Breast epithelium (tissue), 4 donors: ENCODE data around the gene RNU5D-1. TPM values are rescaled to one million over a fixed set of nuclear protein-coding genes. Genes with fewer than 3 reads are reported as not detected.
A peak's percentile ranks its signal among the peaks of the same experiment; 100 is the strongest.

Source experiments
- DNase-seq, 2 donors: peaks; one replicate each; pipeline ENCODE4 v3.0.0-alpha.2; 2019; ENCODE audit warnings: low spot score in 2 of 2
- H3K27ac ChIP-seq, 2 donors: fragments of 200-600 bp; sonication (generic) in 1 of 2; one replicate each; pipeline ENCODE4 v1.5.1; 2016 to 2019; ENCODE audit warnings: mild to moderate bottlenecking in 1 of 2
- H3K27me3 ChIP-seq, 2 donors: fragments of 200-600 bp; sonication (generic) in 1 of 2; one replicate each; pipeline versions ENCODE4 v1.5.1 to v1.6.0; 2017 to 2019; ENCODE audit warnings: control low read depth in 1 of 2, mild to moderate bottlenecking in 1 of 2
- H3K36me3 ChIP-seq: fragments of 200-600 bp; one replicate; pipeline ENCODE4 v1.5.1; 2019
- H3K4me1 ChIP-seq, 2 donors: fragments of 200-600 bp; sonication (generic); one replicate each; pipeline ENCODE4 v1.5.1; 2016 to 2019; ENCODE audit warnings: control low read depth in 1 of 2
- H3K4me3 ChIP-seq, 3 donors: fragments of 200-600 bp; sonication (generic); 1 replicate in 2 of 3; 2 replicates in 1 of 3; pipeline ENCODE4 v1.5.1; 2016 to 2019; ENCODE audit warnings: mild to moderate bottlenecking in 3 of 3, moderate library complexity in 2 of 3
- H3K9me3 ChIP-seq, 2 donors: fragments of 200-600 bp; sonication (generic) in 1 of 2; one replicate each; pipeline ENCODE4 v1.5.1; 2016 to 2019; ENCODE audit warnings: control low read depth in 1 of 2
- POLR2A ChIP-seq: fragments of 450-650 bp; IDR thresholded peaks from one replicate; pipeline ENCODE4 v1.6.1; 2016; ENCODE audit warnings: antibody characterized with exemption, mild to moderate bottlenecking, moderate library complexity
- POLR2AphosphoS5 ChIP-seq, 3 donors: sonication (generic); formaldehyde crosslinking; IDR thresholded peaks; one replicate each; pipeline ENCODE4 v1.6.1; 2017; ENCODE audit warnings: antibody characterized with exemption in 3 of 3
- intact Hi-C: fragments of 100-400 bp; cut with DNase I; formaldehyde crosslinking; loops from one replicate; pipeline ENCODE4 v1.15.1; 2023; ENCODE audit warnings: low total_unique reads
- total RNA-seq, 3 donors: library from RNA; depleted of rRNA; stranded (reverse); fragments of >200 nt; gene quantifications; one replicate each; pipeline ENCODE4 v1.1.0, GENCODE V29; 2016
- TF ChIP-seq, protein P1 (sequence below), 3 donors: fragments of 450-650 bp; IDR thresholded peaks; one replicate each; pipeline ENCODE4 v1.5.1; 2016 to 2017; ENCODE audit warnings: antibody characterized with exemption in 3 of 3, mild to moderate bottlenecking in 3 of 3, moderate library complexity in 3 of 3

The RNU5D-1 gene
- not detected for total RNA-seq

DNA sequence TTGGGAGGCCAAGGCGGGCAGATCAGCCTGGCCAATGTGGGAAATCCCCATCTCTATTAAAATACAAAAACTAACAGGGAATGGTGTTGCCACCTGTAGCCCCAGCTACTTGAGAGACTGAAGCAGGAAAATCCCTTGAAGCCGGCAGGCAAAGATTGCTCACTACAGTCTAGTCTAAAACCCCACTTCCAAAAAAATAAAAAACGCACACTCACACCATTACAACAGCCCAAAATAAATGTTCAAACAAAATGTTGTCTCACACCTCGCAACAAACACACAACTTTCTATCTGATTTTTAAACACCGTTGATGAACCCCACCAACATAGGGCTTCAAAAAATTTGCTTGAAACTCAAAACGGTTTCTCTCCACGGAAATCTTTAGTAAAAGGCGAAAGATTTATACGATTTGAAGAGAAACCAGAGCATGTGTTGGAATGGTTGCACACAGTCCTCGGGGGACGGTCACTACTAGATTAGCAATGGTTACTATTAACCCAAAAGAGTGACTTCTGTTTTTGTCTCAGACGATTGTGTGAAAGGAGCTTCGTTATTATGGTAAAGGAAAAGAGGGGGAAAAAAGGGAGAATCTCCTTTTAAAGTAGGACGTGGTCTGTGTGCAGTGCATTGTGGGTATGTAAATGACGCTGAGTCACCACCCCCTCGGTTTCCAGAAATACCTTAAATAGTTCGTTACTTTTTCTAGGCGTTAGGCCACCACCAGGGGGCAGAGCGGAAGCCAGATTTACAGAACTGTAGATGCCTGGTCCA, at the start of gene RNU5D-1:
TSS of gene RNU5D-1 (minus strand) at position 430 of the 772 bp plus-strand sequence.
- Histone ChIP-seq H3K4me1 (no peaks in the 10 kb centered on the region), H3K4me3 (peak within 1 kb of the TSS in 2 of 3 donors; percentile 25 to 46), H3K36me3 (no peaks in the 10 kb centered on the region), H3K27me3 (no peaks in the 10 kb centered on the region), H3K9me3 (no peaks in the 10 kb centered on the region), H3K27ac (peak within 1 kb of the TSS; percentile 87 to 91)
- DNase-seq: peak; percentile 92 to 93
- intact Hi-C loops: no loop called here
- TF ChIP-seq POLR2AphosphoS5 (IDR thresholded peaks at IDR 0.05) (peak; percentile 11 to 99 (median 92)), POLR2A (peak; percentile 95)
- TF ChIP-seq, protein P1, sequence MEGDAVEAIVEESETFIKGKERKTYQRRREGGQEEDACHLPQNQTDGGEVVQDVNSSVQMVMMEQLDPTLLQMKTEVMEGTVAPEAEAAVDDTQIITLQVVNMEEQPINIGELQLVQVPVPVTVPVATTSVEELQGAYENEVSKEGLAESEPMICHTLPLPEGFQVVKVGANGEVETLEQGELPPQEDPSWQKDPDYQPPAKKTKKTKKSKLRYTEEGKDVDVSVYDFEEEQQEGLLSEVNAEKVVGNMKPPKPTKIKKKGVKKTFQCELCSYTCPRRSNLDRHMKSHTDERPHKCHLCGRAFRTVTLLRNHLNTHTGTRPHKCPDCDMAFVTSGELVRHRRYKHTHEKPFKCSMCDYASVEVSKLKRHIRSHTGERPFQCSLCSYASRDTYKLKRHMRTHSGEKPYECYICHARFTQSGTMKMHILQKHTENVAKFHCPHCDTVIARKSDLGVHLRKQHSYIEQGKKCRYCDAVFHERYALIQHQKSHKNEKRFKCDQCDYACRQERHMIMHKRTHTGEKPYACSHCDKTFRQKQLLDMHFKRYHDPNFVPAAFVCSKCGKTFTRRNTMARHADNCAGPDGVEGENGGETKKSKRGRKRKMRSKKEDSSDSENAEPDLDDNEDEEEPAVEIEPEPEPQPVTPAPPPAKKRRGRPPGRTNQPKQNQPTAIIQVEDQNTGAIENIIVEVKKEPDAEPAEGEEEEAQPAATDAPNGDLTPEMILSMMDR (IDR thresholded peaks at IDR 0.05): peak; percentile 78 to 92 (median 89)

DNA sequence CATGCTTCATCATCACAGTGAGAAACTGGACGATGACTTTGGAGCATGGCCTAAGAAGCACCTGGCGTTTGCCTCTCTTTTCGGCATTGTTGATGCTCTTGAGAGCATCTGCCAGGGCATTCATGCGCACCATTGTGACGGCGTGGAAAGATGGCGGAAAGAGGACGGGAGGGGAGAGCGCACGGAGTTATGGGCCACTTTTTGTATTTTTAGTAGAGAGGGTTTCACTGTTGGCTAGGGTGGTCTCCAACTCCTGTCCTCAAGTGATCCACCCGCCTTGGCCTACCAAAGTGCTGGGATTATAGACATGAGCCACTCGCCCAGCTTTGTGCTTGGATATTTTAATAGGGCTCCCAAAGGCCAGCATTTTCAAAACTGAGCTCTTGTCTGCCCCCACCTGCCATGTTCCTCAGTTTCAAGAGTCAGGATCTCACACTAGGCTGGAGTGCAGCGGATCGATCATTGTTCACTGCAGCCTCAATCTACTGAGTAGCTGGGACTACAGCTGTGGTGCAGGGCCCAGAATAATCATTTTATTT, 49.7 kb upstream of the RNU5D-1 start:
- H3K27ac ChIP-seq: no peak overlapping the region
- TF ChIP-seq, protein P1 (IDR thresholded peaks at IDR 0.05): no peak
- TF ChIP-seq POLR2AphosphoS5 (IDR thresholded peaks at IDR 0.05): no peak
- no peak for TF ChIP-seq POLR2A
- intact Hi-C loops: no loop called here

DNA sequence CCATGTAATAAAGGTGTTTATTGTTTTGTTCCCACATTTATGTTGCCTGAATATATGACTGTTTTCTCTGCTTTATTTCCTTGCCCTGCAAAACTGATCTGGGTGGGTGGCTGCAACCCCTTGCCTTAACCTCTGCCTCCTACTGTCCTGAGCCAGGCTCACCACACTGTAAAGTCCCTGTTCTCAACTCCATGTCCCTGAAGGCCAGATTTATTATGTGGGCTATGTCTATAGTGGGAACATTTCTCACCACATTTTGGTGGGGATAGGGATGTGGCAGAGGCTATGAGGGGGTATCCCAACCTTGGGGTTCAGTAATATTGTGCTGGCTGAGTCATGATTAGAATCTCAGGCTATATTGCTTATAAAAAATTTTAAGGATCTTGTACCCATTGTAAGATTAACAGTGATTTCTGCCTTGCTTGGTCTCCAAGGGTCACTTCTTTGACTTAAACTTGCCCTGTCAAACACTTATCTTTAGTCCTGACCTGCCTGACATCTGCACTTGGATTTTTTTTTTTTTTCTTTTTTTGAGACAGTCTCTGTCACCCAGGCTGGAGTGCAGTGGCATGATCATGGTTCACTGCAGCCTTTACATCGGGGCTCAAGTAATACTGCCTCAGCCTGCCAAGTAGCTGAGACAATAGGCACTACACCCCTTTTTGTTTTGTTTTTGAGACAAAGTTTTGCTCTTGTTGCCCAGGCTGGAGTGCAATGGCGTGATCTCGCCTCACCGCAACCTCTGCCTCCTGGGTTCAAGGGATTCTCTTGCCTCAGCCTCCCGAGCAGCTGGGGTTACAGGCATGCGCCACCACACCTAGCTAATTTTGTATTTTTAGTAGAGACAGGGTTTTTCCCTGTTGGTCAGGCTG, 48.0 kb upstream of the RNU5D-1 start:
- H3K27me3 ChIP-seq: no peaks in the 10 kb centered on the region
- no peaks in the 10 kb centered on the region for H3K9me3 ChIP-seq
- no peaks in the 10 kb centered on the region for H3K36me3 ChIP-seq
- DNase-seq: no peak
- H3K27ac ChIP-seq: no peak overlapping the region
- H3K4me3 ChIP-seq: no peak overlapping the region
- peaks cover 0 to 9% of the 10 kb centered on the region in 2 donors for H3K4me1 ChIP-seq
- intact Hi-C loops: no loop called here
- TF ChIP-seq POLR2A (no peak), POLR2AphosphoS5 (IDR thresholded peaks at IDR 0.05) (no peak)
- TF ChIP-seq, protein P1 (IDR thresholded peaks at IDR 0.05): no peak

More for the DNA sequence above, 49.7 kb upstream of the RNU5D-1 start:
- DNase-seq: no peak
- Histone ChIP-seq H3K4me3 (no peak overlapping the region), H3K9me3 (no peaks in the 10 kb centered on the region), H3K27me3 (no peaks in the 10 kb centered on the region), H3K36me3 (no peaks in the 10 kb centered on the region), H3K4me1 (peaks cover 0 to 13% of the 10 kb centered on the region in 2 donors)

DNA sequence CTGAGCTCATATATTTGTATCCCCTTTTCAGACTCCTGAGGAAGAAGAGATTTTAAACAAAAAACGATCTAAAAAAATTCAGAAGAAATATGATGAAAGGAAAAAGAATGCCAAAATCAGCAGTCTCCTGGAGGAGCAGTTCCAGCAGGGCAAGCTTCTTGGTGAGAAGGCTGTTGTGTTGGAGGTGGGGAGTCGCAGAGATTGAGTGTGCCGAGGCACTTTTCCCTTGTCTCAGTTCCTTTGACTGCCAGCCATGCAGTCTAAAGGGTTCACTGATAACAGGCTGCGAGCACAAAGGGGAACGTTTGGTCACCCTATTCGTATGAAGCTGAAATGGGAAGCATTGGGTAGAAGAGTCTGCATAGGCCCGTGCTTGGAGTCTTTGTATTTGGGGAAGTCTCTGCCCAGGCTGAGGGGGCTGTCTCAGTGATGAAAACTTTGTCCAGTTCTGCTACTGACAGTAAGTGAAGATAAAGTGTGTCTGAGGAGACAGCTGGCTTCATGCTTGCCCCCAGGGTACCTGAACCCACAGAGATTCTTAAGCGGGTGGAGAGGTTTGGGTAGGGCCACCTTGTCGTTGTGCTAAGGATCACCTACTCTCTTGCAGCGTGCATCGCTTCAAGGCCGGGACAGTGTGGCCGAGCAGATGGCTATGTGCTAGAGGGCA, 47.1 kb upstream of the RNU5D-1 start:
- peak overlapping the region in 1 of 3 donors; percentile 85 for H3K4me3 ChIP-seq
- H3K27ac ChIP-seq: peak overlapping the region; percentile 45 to 96
- no peaks in the 10 kb centered on the region for H3K36me3 ChIP-seq
- H3K9me3 ChIP-seq: no peaks in the 10 kb centered on the region
- DNase-seq: no peak
- peaks cover 0 to 5% of the 10 kb centered on the region in 2 donors for H3K4me1 ChIP-seq
- TF ChIP-seq POLR2AphosphoS5 (IDR thresholded peaks at IDR 0.05) (no peak), POLR2A (no peak)
- TF ChIP-seq, protein P1 (IDR thresholded peaks at IDR 0.05): no peak
- H3K27me3 ChIP-seq: no peaks in the 10 kb centered on the region
- intact Hi-C loops: loop anchor here (2.0 kb wide), 1 partner anchor 45 kb away; no protein-coding TSS in a partner anchor
